IMR-90 (cell line): Measurements from ENCODE around the gene BCL2L11. TPM values are rescaled to one million over a fixed set of nuclear protein-coding genes. Genes with fewer than 3 reads are reported as not detected.
A peak's percentile ranks its signal among the peaks of the same experiment; 100 is the strongest.

Experiments used
- ATAC-seq: fragments of 200-7000 bp; cut with Tn5 transposase; 2 replicates; pipeline ENCODE4 v1.9.1; 2020; ENCODE audit warnings: low read depth, mild to moderate bottlenecking, moderate library complexity
- BruUV-seq: library from RNA; stranded (reverse); fragments of 400-500 nt; replicated peaks from 2 replicates; lab custom pipeline; 2021; lab: Mats Ljungman, UMichigan
- CTCF ChIA-PET: fragments of 300-600 bp; formaldehyde crosslinking; extraction: SDS; loops from one replicate; lab custom pipeline; 2021; ENCODE audit warnings: antibody characterized with exemption; lab: Yijun Ruan, JAX
- POLR2A ChIA-PET: fragments of 300-600 bp; sonication (Branson Sonifier 250); formaldehyde crosslinking; loops from one replicate; lab custom pipeline; 2022; ENCODE audit warnings: antibody characterized with exemption; ENCODE audit not compliant: unreplicated experiment; lab: Charles Lee
- DNase-seq: peaks from one replicate; pipeline ENCODE4 v3.0.0; 2013
- H2AFZ ChIP-seq: replicated peaks from 2 replicates; pipeline ENCODE3; 2013; ENCODE audit warnings: low read length, mild to moderate bottlenecking; ENCODE audit not compliant: poor library complexity
- H2AK5ac ChIP-seq: 2 replicates; pipeline ENCODE4 v1.6.1; 2013; ENCODE audit warnings: low read depth, low read length, inconsistent platforms
- H2AK9ac ChIP-seq: replicated peaks from 2 replicates; pipeline ENCODE3; 2013; ENCODE audit warnings: mild to moderate bottlenecking, low read depth, low read length, moderate library complexity; ENCODE audit not compliant: poor library complexity
- H2BK120ac ChIP-seq: 2 replicates; pipeline ENCODE4 v1.6.1; 2013; ENCODE audit warnings: low read depth, low read length, inconsistent platforms
- H2BK15ac ChIP-seq: 3 replicates; pipeline ENCODE4 v1.6.1; 2013; ENCODE audit warnings: low read depth, low read length, inconsistent platforms
- H2BK20ac ChIP-seq: 2 replicates; pipeline ENCODE4 v1.6.1; 2013; ENCODE audit warnings: low read depth, mild to moderate bottlenecking, inconsistent platforms, low read length, moderate library complexity
- H2BK5ac ChIP-seq: 2 replicates; pipeline ENCODE4 v1.6.1; 2013; ENCODE audit warnings: mild to moderate bottlenecking, low read depth, low read length, inconsistent platforms; ENCODE audit not compliant: poor library complexity, severe bottlenecking
- H3K14ac ChIP-seq: replicated peaks from 2 replicates; pipeline ENCODE4 v1.6.1; 2013; ENCODE audit warnings: low read depth, low read length, inconsistent platforms
- H3K18ac ChIP-seq: 2 replicates; pipeline ENCODE4 v1.6.1; 2013; ENCODE audit warnings: low read depth, low read length, control low read depth
- H3K23ac ChIP-seq: 2 replicates; pipeline ENCODE4 v1.6.1; 2013; ENCODE audit warnings: low read depth, low read length, inconsistent platforms
- H3K27ac ChIP-seq: 2 replicates; pipeline ENCODE4 v1.5.1; 2013; ENCODE audit warnings: mild to moderate bottlenecking, control low read depth, low read length; ENCODE audit not compliant: insufficient read depth
- H3K27me3 ChIP-seq: 2 replicates; pipeline ENCODE4 v1.6.1; 2013; ENCODE audit warnings: low read length; ENCODE audit not compliant: control insufficient read depth, insufficient read depth
- H3K36me3 ChIP-seq: 2 replicates; pipeline ENCODE4 v1.6.1; 2013; ENCODE audit warnings: low read length, mixed read lengths; ENCODE audit not compliant: control insufficient read depth, insufficient read depth
- H3K4ac ChIP-seq: 2 replicates; pipeline ENCODE4 v1.6.1; 2013; ENCODE audit warnings: low read depth, low read length, inconsistent platforms
- H3K4me1 ChIP-seq: 2 replicates; pipeline ENCODE4 v1.6.1; 2013; ENCODE audit warnings: low read length, mixed read lengths; ENCODE audit not compliant: control insufficient read depth, insufficient read depth
- H3K4me2 ChIP-seq: 2 replicates; pipeline ENCODE4 v1.6.1; 2013; ENCODE audit warnings: low read depth, mild to moderate bottlenecking, control low read depth, low read length, moderate library complexity
- H3K4me3 ChIP-seq: 2 replicates; pipeline ENCODE4 v1.5.1; 2013; ENCODE audit warnings: low read depth, mild to moderate bottlenecking, control low read depth, low read length, moderate library complexity; ENCODE audit not compliant: insufficient read depth
- H3K56ac ChIP-seq: 2 replicates; pipeline ENCODE4 v1.6.1; 2013; ENCODE audit warnings: low read length, inconsistent platforms; ENCODE audit not compliant: insufficient read depth; ENCODE audit errors: extremely low read depth
- H3K79me1 ChIP-seq, 2 experiments: 2 replicates each; pipeline ENCODE4 v1.6.1; 2013; ENCODE audit warnings: low read length in 2 of 2, inconsistent platforms in 1 of 2, low read depth in 1 of 2
- H3K9ac ChIP-seq: 2 replicates; pipeline ENCODE4 v1.6.1; 2013; ENCODE audit warnings: low read depth, low read length, control low read depth
- H3K9me1 ChIP-seq: 2 replicates; pipeline ENCODE4 v1.6.1; 2013; ENCODE audit warnings: low read length, inconsistent platforms; ENCODE audit not compliant: insufficient read depth
- H3K9me3 ChIP-seq: 2 replicates; pipeline ENCODE4 v1.6.1; 2013; ENCODE audit warnings: low read length; ENCODE audit not compliant: control insufficient read depth, insufficient read depth
- H4K20me1 ChIP-seq: 2 replicates; pipeline ENCODE4 v1.6.1; 2013; ENCODE audit warnings: low read length, inconsistent platforms; ENCODE audit not compliant: insufficient read depth
- H4K5ac ChIP-seq: 2 replicates; pipeline ENCODE4 v1.6.1; 2013; ENCODE audit warnings: mild to moderate bottlenecking, low read depth, low read length, control low read depth
- H4K8ac ChIP-seq, 2 experiments: 2 replicates each; pipeline ENCODE4 v1.6.1; 2013; ENCODE audit warnings: low read depth in 2 of 2, low read length in 2 of 2, control low read depth in 1 of 2, inconsistent platforms in 1 of 2
- H4K91ac ChIP-seq: 2 replicates; pipeline ENCODE4 v1.6.1; 2013; ENCODE audit warnings: low read depth, low read length, inconsistent platforms; ENCODE audit not compliant: insufficient read depth
- CEBPB ChIP-seq: IDR thresholded peaks from 2 replicates; pipeline ENCODE4 v1.6.1; 2012; ENCODE audit warnings: low read depth, low read length, improper control_type of control experiment
- ELK1 ChIP-seq: fragments of 150-350 bp; IDR thresholded peaks from 2 replicates; pipeline ENCODE4 v1.6.1; 2016; ENCODE audit warnings: low read depth, mild to moderate bottlenecking, low read length, moderate library complexity, borderline replicate concordance
- WGBS, 2 experiments: methylation state at CpG; one replicate each; pipeline versions ENCODE4 v1.1.5 to v1.1.7; 2013; ENCODE audit warnings: missing lambda C conversion rate in 2 of 2; ENCODE audit not compliant: insufficient read length in 1 of 2; ENCODE audit errors: extremely low coverage in 2 of 2; 5-methylcytosine and 5-hydroxymethylcytosine counted together
- dilution Hi-C: fragments of 300-500 bp; cut with HindIII; formaldehyde crosslinking; loops from one replicate; pipeline ENCODE4 v1.14.3; 2018; ENCODE audit warnings: low sequenced_read_pairs; ENCODE audit not compliant: unreplicated experiment
- in situ Hi-C: fragments of 300-500 bp; cut with MboI; formaldehyde crosslinking; loops from 3 replicates; pipeline ENCODE4 v1.14.3; 2019; ENCODE audit warnings: low sequenced_read_pairs, inconsistent platforms, mixed read lengths
- intact Hi-C: fragments of 100-400 bp; cut with micrococcal nuclease; formaldehyde crosslinking; loops from 2 replicates; pipeline ENCODE4 v1.10.0; 2022
- polyA plus RNA-seq, 3 experiments: library from polyadenylated mRNA; depleted of rRNA; stranded (reverse); fragments of >200 nt; gene quantifications; 2 replicates each; pipeline ENCODE4 v1.2.3, GENCODE V29; 2012; ENCODE audit warnings: low replicate concordance in 1 of 3
- total RNA-seq: library from RNA; depleted of rRNA; stranded (reverse); fragments of >200 nt; gene quantifications from 2 replicates; pipeline ENCODE4 v1.2.3, GENCODE V29; 2012

Gene BCL2L11
- total and polyA plus RNA-seq, 2 of the 4 experiments (the other 2 are of a cell fraction), result 1.1 to 1.7 TPM

DNA sequence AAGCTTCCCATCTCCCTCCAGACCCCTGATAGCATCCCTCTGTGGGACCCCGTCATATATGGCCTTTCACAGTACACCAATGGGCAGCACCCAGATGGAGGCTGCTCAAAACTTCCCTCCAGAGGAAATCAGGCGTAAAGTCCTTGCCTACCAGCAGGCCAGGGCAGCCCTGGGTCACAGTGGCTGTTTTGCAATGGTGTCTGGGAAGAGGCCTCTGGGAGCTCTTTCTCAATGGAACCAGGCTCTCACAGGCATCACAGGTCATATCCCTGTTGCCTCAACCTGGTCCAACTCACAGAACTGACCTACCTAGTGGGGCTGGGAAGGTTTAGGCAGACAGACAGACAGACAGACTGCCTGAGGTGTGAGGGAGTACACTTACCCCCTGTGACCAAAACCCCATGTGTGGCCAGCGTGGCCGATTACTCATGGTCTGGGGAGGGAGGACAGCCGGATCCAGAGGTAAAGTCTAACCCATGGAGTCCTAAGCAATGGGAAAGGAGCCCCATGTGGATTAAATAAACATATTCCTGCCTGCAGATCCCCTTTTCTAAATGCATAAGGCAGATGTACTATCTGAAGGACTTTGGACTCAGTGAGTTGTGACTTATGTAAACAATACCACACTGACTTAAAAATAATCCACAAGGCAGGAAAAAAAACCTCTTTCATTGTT lies 58.2 kb downstream of the BCL2L11 start:
- CTCF ChIA-PET, result no interaction called here
- peak; percentile 66 for ATAC-seq

More for the DNA sequence above, 58.2 kb downstream of the BCL2L11 start:
- Histone ChIP-seq H3K36me3 (no peaks in the 10 kb centered on the region), H4K20me1 (0 out of 2 replicates have a peak, but pooled peaks cover 3% of the 10 kb centered on the region), H3K27me3 (peaks cover 45% of the 10 kb centered on the region), H3K23ac (0 out of 2 replicates have a peak overlapping the region, but pooled peaks have one; percentile 29), H3K4me3 (no peak overlapping the region), H3K9me1 (peaks cover 9% of the 10 kb centered on the region; the same call in 1 of the 2 replicates), H4K8ac (no peak overlapping the region), H4K5ac (no peak overlapping the region), H3K56ac (no peak overlapping the region), H2AFZ (no peak overlapping the region), H2AK9ac (no peak overlapping the region), H3K4me1 (peaks cover 4% of the 10 kb centered on the region; the same call in 1 of the 2 replicates), H3K18ac (no peak overlapping the region), H3K4ac (no peak overlapping the region), H3K9me3 (no peaks in the 10 kb centered on the region), H3K27ac (no peak overlapping the region), H4K91ac (no peak overlapping the region), H3K9ac (no peak overlapping the region), H3K79me1 (no peaks in the 10 kb centered on the region), H3K14ac (no peak overlapping the region), H2BK15ac (no peak overlapping the region), H2BK120ac (no peak overlapping the region), H3K4me2 (no peak overlapping the region), H2BK5ac (no peak overlapping the region), H2AK5ac (no peak overlapping the region), H2BK20ac (no peak overlapping the region)
- dilution Hi-C loops (no loop called here), intact Hi-C loops (loop anchor here (1.0 kb wide), 1 partner anchor 10 kb away; no protein-coding TSS in a partner anchor), in situ Hi-C loops (no loop called here)
- POLR2A ChIA-PET, result no interaction called here
- peak; percentile 49 for DNase-seq
- WGBS, 2 experiments, result no CpG with 5 or more reads among the region's 5 CpGs
- no TSS peak for BruUV-seq
- TF ChIP-seq ELK1, result no peak
- peak; percentile 18; the same call in 1 of the 2 replicates for TF ChIP-seq CEBPB
